Central memory CD8-positive, alpha-beta T cell (primary cell): ENCODE measurements around the gene CD44.
A peak's percentile ranks its signal among the peaks of the same experiment; 100 is the strongest.

Experiments
- ATAC-seq: fragments of 150-1000 bp; cut with Tn5 transposase; replicated peaks from 2 replicates; pipeline ENCODE4 v1.10.0; 2022; ENCODE audit warnings: mild to moderate bottlenecking, moderate FRiP score, moderate number of reproducible peaks; ENCODE audit not compliant: poor library complexity, severe bottlenecking; ENCODE audit errors: extremely low read depth
- DNase-seq, 2 donors: peaks; one replicate each; pipeline ENCODE4 v3.0.0; 2021; ENCODE audit warnings: low spot score in 2 of 2
- H3K27ac Mint-ChIP-seq: one replicate; pipeline ENCODE4 v1.8.0; 2022; ENCODE audit warnings: low read depth, mild to moderate bottlenecking, moderate library complexity, mixed read lengths
- H3K27me3 Mint-ChIP-seq: one replicate; pipeline ENCODE4 v1.8.0; 2022; ENCODE audit warnings: mixed read lengths
- H3K36me3 Mint-ChIP-seq: one replicate; pipeline ENCODE4 v1.8.0; 2022; ENCODE audit warnings: mild to moderate bottlenecking, moderate library complexity, mixed read lengths; ENCODE audit not compliant: insufficient read depth
- H3K4me1 Mint-ChIP-seq: one replicate; pipeline ENCODE4 v1.8.0; 2022; ENCODE audit warnings: mixed read lengths
- H3K4me3 Mint-ChIP-seq: one replicate; pipeline ENCODE4 v1.8.0; 2022; ENCODE audit warnings: mild to moderate bottlenecking, moderate library complexity, mixed read lengths
- H3K9me3 Mint-ChIP-seq: one replicate; pipeline ENCODE4 v1.8.0; 2022; ENCODE audit warnings: mixed read lengths

The CD44 gene

DNA sequence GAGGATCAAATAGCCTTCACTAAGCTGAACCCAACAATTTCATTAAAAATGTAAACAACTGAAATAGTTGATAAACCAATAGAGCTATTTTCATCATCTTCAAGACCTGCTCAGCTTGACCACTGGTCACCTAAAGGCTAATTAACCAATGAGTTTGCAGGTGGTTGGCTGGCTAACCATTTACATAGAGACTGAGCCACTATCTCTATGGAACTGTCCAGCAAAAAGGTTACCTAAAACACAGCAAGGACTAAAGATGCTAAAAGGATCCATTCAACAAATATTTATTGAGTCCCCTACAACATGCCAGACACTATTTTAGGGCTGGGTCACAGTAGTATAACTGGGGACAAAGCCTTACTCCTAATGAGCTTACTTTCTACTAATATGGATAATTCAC, 123.8 kb downstream of the CD44 start:
- H3K27me3 Mint-ChIP-seq: no peaks in the 10 kb centered on the region
- H3K4me1 Mint-ChIP-seq: no peaks in the 10 kb centered on the region
- no peak overlapping the region for H3K4me3 Mint-ChIP-seq
- no peak overlapping the region for H3K27ac Mint-ChIP-seq
- DNase-seq (no peak), ATAC-seq (no peak)
- H3K36me3 Mint-ChIP-seq: peaks cover 2% of the 10 kb centered on the region
- H3K9me3 Mint-ChIP-seq: no peaks in the 10 kb centered on the region

DNA sequence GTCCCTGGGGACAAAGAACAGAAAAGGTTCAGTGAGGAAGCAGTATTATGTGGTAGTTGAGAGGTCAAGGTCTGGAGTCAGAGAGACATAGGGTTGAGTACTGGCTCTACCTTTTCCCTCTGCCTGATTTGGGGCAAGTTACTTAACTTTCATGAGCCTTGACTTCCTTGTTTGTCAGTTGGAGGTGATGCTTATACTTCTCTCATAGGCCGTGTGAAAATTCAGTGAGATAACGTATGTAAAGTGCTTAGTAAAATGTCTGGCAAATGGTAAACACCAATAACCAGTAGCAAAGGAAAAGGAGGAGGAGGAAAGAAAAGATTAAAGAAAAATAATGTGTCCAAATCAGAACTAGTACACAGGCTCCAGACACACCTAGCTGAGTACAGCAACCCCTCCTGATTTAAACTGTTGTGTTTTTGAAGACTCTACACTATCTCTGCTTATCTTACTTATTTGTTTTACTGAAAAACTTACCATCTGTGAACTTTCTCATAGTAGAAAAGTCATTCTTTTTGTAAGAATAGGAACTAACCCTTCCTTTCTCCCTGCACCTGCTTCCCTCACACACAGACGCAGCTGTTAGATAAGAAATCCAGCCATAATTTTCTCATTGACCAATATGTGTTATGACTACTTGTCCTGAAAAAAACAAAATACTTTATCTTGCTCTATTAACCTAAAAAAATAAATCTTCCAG, 126.9 kb downstream of the CD44 start:
- peaks cover 3% of the 10 kb centered on the region for H3K36me3 Mint-ChIP-seq
- no peak overlapping the region for H3K4me3 Mint-ChIP-seq
- peaks cover 4% of the 10 kb centered on the region for H3K4me1 Mint-ChIP-seq
- H3K27me3 Mint-ChIP-seq: no peaks in the 10 kb centered on the region
- DNase-seq: no peak
- ATAC-seq: no peak
- H3K27ac Mint-ChIP-seq: no peak overlapping the region
- H3K9me3 Mint-ChIP-seq: no peaks in the 10 kb centered on the region

DNA sequence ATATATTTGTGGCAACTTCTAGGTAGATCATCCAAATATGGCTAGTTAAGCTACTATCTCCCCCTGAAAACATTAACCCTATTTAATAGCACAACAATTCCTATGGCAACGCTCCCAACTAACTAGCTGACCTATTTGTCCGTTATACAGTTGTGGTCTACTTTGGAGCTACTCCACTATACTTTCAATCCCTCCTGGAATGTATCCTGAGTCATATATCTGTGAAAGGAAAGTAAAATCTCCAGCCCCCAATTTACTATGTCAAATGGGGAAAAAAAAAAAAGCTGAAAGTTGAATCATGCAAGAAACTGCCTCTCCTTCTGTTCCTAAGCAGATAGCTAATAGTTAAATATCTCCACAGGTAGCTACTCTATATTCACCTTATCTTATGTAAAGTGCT, 128.5 kb downstream of the CD44 start:
- H3K4me3 Mint-ChIP-seq: no peak overlapping the region
- H3K36me3 Mint-ChIP-seq: peaks cover 12% of the 10 kb centered on the region
- H3K4me1 Mint-ChIP-seq: peaks cover 18% of the 10 kb centered on the region
- DNase-seq (no peak), ATAC-seq (no peak)
- no peaks in the 10 kb centered on the region for H3K27me3 Mint-ChIP-seq
- no peaks in the 10 kb centered on the region for H3K9me3 Mint-ChIP-seq
- no peak overlapping the region for H3K27ac Mint-ChIP-seq

DNA sequence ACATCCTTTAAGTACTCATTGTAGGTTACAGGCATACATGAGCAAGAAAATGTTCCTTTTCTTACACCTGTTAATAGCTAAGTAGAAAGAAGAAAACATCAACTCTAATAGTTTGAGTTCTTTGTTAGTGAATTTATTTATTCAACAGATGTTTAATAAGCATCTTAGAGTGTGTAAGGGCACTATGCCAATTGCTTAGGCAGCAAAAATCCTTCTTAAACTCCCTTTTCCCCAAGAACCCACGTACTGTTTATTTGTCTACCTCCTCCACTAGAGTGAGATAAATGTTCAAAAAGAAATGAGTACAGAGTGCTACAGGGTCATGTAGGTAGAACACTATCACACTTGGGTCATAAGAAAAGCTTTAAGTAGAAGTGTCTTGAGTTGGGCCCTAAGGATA, 131.4 kb downstream of the CD44 start:
- Mint-ChIP-seq H3K4me1 (peaks cover 36% of the 10 kb centered on the region), H3K27ac (no peak overlapping the region), H3K27me3 (no peaks in the 10 kb centered on the region), H3K9me3 (no peaks in the 10 kb centered on the region), H3K36me3 (peaks cover 10% of the 10 kb centered on the region), H3K4me3 (no peak overlapping the region)
- DNase-seq (no peak), ATAC-seq (no peak)

DNA sequence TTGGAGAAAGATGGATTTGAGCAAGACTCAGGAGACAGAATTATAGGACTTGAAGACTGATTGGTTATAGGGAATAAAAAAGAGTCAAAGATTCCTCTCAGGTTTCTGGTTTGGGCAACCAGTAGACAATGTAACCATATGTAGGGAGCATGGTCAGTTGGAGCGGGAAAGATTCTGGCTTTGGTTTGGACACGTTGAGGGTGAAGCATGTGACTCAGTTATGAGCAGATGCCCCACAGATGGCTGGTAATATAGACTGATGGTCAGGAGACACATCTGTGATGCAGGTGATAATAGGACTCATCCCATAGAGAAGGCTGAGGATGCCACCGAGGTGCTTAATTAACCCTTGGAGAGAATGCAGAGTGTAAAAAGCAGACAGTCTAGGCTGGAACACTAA, 132.1 kb downstream of the CD44 start:
- no peaks in the 10 kb centered on the region for H3K9me3 Mint-ChIP-seq
- DNase-seq: no peak
- no peak overlapping the region for H3K4me3 Mint-ChIP-seq
- peaks cover 10% of the 10 kb centered on the region for H3K36me3 Mint-ChIP-seq
- H3K27ac Mint-ChIP-seq: peak overlapping the region; percentile 83
- ATAC-seq: no peak
- H3K27me3 Mint-ChIP-seq: no peaks in the 10 kb centered on the region
- H3K4me1 Mint-ChIP-seq: peaks cover 40% of the 10 kb centered on the region

DNA sequence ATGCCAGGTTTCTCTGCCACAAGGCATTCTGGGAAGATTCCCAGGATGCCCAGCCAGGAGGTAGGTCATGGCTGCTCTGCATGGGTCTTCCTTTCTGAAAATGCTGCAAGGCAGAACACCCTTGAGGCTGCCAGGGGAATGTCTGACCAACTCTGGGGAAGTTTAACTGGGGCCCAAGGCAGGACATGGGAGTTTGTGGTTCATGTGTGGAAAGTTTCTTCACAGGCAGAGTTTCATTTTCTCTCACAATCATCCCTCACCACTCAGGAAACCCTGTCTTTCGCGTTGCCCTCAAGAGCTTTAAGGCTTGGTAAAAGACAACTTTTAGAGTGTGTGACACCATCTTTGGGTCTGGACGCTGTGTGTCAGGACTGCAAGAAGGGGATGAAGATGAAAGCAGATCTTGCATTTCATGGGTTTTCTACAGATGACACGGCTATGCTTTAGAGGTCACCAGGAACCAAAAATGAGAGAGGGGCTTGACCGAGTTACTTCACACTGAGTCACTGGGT, 133.5 kb downstream of the CD44 start:
- H3K4me1 Mint-ChIP-seq: peaks cover 42% of the 10 kb centered on the region

DNA sequence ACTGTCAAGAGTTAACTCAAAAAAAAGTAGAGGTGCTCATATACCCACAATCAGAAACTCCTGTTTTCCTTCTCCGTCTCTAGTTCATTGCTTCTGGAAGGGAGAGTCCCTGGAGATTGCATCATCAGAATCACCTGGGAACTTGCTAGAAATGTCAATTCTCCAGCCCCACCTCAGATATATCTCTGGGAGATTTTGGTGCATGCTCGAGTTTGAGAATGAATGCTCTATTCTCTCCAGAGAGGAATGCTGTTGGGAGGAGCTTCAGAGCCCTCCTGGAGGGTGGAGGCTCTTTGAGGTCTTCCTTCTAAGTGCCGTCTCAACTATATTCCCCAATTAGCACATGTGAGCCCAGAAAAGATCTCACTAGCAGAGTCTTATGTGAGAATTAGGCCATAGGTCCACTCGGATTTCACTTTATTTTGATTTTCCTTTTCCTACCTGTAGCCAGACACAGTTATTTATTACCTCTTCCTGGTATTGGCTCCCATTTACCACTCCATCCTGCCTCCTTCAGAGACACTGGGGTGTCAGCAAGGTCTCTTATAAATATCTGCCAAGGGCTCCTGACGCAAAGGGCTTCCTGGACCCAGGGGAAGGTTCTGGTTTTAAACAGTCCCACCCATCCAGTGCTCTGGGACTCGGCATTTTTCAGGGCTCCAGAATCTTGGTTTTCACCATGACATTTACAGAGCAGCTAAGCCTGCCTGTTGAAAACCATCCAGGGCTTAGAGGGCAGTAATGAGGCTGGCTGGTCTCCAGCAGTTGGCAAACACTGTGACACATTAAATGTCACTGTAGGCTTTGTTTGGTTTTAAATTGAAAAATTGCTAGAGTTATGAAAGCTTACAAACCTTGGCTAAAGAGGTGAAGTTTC, 136.2 kb downstream of the CD44 start:
- Mint-ChIP-seq H3K27ac (peak overlapping the region; percentile 73), H3K27me3 (no peaks in the 10 kb centered on the region), H3K36me3 (peaks cover 9% of the 10 kb centered on the region), H3K4me3 (no peak overlapping the region), H3K9me3 (no peaks in the 10 kb centered on the region), H3K4me1 (peaks cover 42% of the 10 kb centered on the region)
- no peak for ATAC-seq
- no peak for DNase-seq

More for the DNA sequence above, 133.5 kb downstream of the CD44 start:
- H3K4me3 Mint-ChIP-seq: peak overlapping the region; percentile 3
- H3K9me3 Mint-ChIP-seq: no peaks in the 10 kb centered on the region
- DNase-seq: peak; percentile 20 to 54
- no peaks in the 10 kb centered on the region for H3K27me3 Mint-ChIP-seq
- H3K36me3 Mint-ChIP-seq: peaks cover 10% of the 10 kb centered on the region
- H3K27ac Mint-ChIP-seq: peak overlapping the region; percentile 83
- peak; percentile 96 for ATAC-seq

DNA sequence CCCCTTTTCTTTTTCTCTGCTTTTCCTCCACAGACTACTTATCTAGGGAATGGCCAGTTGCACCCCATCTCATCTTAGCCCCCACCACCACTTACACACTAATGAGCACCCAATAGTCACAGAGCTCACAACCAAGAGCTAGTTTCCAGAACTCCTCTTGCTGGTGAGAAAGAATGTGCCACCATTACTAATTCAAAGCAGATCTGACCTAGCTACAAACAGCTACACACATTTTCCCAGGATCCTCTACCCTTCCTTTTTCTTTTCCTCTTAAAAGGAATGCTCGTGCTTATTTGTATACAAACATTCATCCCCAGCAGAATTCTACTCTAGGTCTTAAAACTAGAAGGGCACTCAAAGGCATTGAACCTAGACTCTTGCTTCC, 136.8 kb downstream of the CD44 start:
- Mint-ChIP-seq H3K4me1 (peaks cover 39% of the 10 kb centered on the region), H3K9me3 (no peaks in the 10 kb centered on the region), H3K36me3 (peaks cover 9% of the 10 kb centered on the region), H3K27ac (peak overlapping the region; percentile 52), H3K4me3 (no peak overlapping the region), H3K27me3 (no peaks in the 10 kb centered on the region)
- no peak for DNase-seq
- no peak for ATAC-seq

DNA sequence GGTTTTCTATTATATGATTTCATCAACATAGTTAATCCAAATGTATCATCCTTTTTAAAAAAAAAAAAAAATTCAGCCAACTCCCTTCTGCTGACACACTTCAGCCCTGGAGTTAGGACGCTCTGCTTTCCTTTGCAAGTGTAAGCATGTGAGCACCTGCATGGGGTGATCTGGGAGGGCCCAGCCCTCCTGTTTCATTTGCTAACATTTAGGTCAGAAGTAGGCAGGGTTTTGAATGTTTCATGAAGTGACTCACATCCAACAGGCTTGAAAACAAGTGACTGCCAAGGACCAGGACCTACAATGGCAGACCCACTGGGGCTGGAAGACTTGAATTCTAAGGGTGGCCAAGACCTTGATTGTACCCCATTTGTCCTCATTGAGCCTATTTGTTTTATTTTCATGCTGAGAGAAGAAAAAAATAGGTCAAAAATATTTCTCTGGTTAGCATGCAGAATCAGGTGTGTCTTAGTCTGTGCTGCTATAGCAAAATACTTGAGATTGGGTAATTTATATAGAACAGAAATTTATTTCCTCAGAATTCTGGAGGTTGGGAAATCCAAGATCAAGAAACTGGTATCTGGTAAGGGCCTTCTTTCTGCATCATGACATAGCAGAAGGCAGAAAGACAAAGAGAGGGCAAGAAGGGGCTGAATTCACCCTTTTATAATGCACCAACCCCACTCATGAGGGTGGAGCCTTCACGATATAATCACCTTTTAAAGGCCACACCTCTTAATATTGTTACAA, 137.6 kb downstream of the CD44 start:
- Mint-ChIP-seq H3K27me3 (no peaks in the 10 kb centered on the region), H3K9me3 (no peaks in the 10 kb centered on the region), H3K27ac (peak overlapping the region; percentile 52), H3K4me3 (no peak overlapping the region), H3K4me1 (peaks cover 33% of the 10 kb centered on the region), H3K36me3 (peaks cover 5% of the 10 kb centered on the region)
- ATAC-seq (no peak), DNase-seq (no peak)

DNA sequence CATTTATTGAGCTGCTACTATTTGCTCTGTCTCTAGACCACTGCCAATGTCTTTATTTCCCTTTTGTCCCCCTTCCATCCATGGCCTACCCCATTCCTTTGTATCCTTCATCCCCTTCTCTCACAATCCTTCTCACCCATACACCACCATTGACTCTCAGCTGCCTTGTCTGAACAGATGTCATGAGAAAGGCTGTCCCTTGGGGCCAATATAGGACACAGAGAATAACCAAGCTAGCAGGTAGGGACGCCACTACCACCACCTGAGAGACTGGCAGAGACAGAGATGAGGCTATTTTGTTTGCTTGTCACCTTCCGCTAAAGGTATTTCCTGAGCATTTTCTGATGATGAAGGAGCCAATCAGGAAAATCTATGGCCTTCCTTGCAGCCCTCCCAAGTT, 138.9 kb downstream of the CD44 start:
- H3K27ac Mint-ChIP-seq: no peak overlapping the region
- DNase-seq: no peak

DNA sequence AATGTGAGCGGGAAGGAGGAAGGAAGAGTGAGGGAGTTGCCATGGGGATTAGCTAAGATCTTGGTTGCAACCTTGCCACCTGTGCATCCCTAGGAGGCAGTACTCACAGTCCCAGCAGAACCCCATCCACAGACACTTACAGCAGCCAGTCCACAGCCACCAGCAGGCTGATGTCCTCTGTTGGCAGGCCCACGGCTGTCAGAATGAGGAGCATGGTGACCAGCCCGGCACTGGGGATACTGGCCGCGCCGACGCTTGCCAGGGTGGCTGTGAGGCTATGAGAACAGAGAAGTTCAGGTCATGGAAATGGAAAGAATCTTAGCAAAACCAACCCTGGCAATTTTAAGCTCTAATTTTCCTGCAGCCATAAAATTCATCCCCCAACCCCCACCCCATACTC, 141.8 kb downstream of the CD44 start:
- Mint-ChIP-seq H3K36me3 (no peaks in the 10 kb centered on the region), H3K4me1 (peaks cover 11% of the 10 kb centered on the region), H3K9me3 (no peaks in the 10 kb centered on the region), H3K27me3 (no peaks in the 10 kb centered on the region), H3K27ac (no peak overlapping the region), H3K4me3 (no peak overlapping the region)
- no peak for ATAC-seq
- no peak for DNase-seq

More for the DNA sequence above, 138.9 kb downstream of the CD44 start:
- H3K9me3 Mint-ChIP-seq: no peaks in the 10 kb centered on the region
- no peaks in the 10 kb centered on the region for H3K27me3 Mint-ChIP-seq
- peaks cover 24% of the 10 kb centered on the region for H3K4me1 Mint-ChIP-seq
- H3K36me3 Mint-ChIP-seq: no peaks in the 10 kb centered on the region
- no peak for ATAC-seq
- no peak overlapping the region for H3K4me3 Mint-ChIP-seq

DNA sequence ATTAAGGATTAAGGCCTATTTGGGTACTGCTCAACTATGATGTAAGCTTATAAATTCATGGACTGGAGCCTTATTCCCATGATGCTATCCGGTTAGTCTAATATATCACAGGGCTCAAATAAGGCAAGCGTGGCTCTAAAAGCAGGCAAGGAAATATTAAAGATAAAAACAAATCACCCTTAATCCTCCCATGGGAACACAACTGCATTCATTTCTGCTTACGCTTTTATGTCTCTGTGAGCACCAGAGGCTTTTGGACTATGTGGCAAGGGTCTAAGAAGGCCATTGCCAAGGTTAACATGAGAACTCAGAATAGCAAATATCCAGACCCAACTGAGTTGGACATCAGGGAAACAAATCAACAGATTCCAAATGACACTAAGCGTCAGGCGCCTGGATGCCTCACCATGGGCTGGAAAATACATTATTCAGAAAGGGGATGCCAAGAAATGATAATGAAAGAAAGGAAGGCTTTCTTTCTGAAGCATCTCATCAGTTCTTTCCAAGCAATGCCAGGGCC, 142.3 kb downstream of the CD44 start:
- ATAC-seq (no peak), DNase-seq (no peak)
- H3K27me3 Mint-ChIP-seq: no peaks in the 10 kb centered on the region
- H3K4me3 Mint-ChIP-seq: no peak overlapping the region
- H3K4me1 Mint-ChIP-seq: peaks cover 6% of the 10 kb centered on the region
- H3K27ac Mint-ChIP-seq: no peak overlapping the region
- H3K9me3 Mint-ChIP-seq: no peaks in the 10 kb centered on the region
- H3K36me3 Mint-ChIP-seq: no peaks in the 10 kb centered on the region
